ENCODE data around the gene COL4A2.
"Not testable (repeated sequence)": the region's sequence is repeated elsewhere in the genome, so short reads cannot be mapped to it uniquely, and the experiment has no call there.

Gene COL4A2

GRCh38 chr13:110395616-110396015, 88.5 kb downstream of the COL4A2 start:
- H3K9ac ChIP-seq (ENCODE audit: low read length) = peak overlapping the region; percentile 2
- H3K36me3 ChIP-seq (ENCODE audit: insufficient read depth, low read length); H3K9me3 ChIP-seq (ENCODE audit: low read length); H3K4me3 ChIP-seq (ENCODE audit: low read depth in 1 of 2, low read length in 2 of 2); H3K27me3 ChIP-seq (ENCODE audit: control insufficient read depth in 1 of 2, insufficient read depth in 2 of 2, low read length in 2 of 2): not testable (repeated sequence)
- H3K4me1 ChIP-seq (ENCODE audit: insufficient read depth, low read length) = peaks cover 75% of the 10 kb centered on the region
- H3K27ac ChIP-seq (ENCODE audit: low read depth, low read length) = peak overlapping the region; percentile 71

- H3K9ac ChIP-seq (ENCODE audit: low read length) = peak overlapping the region; percentile 2
- H3K27ac ChIP-seq (ENCODE audit: low read depth, low read length) = peak overlapping the region; percentile 71
- no peaks in the 10 kb centered on the region for H3K27me3 ChIP-seq (ENCODE audit: control insufficient read depth in 1 of 2, insufficient read depth in 2 of 2, low read length in 2 of 2)
- H3K36me3 ChIP-seq (ENCODE audit: insufficient read depth, low read length) = no peaks in the 10 kb centered on the region
- peaks cover 82% of the 10 kb centered on the region for H3K4me1 ChIP-seq (ENCODE audit: insufficient read depth, low read length)
- no peak overlapping the region for H3K4me3 ChIP-seq (ENCODE audit: low read depth in 1 of 2, low read length in 2 of 2)
- H3K9me3 ChIP-seq (ENCODE audit: low read length) = no peaks in the 10 kb centered on the region
These were observed 89.4 kb downstream of the COL4A2 start for GRCh38 chr13:110396476-110396875.

GRCh38 chr13:110396913-110397381, 89.9 kb downstream of the COL4A2 start:
- peak overlapping the region; percentile 51 for H3K9ac ChIP-seq (ENCODE audit: low read length)
- peak overlapping the region in 1 of 2 donors; percentile 44 for H3K4me3 ChIP-seq (ENCODE audit: low read depth in 1 of 2, low read length in 2 of 2)
- peaks cover 77% of the 10 kb centered on the region for H3K4me1 ChIP-seq (ENCODE audit: insufficient read depth, low read length)
- H3K27ac ChIP-seq (ENCODE audit: low read depth, low read length) = peak overlapping the region; percentile 89
- no peaks in the 10 kb centered on the region for H3K9me3 ChIP-seq (ENCODE audit: low read length)
- H3K27me3 ChIP-seq (ENCODE audit: control insufficient read depth in 1 of 2, insufficient read depth in 2 of 2, low read length in 2 of 2) = no peaks in the 10 kb centered on the region
- H3K36me3 ChIP-seq (ENCODE audit: insufficient read depth, low read length) = peaks cover under 1% of the 10 kb centered on the region

GRCh38 chr13:110397436-110398115, 90.5 kb downstream of the COL4A2 start:
- H3K27me3 ChIP-seq (ENCODE audit: control insufficient read depth in 1 of 2, insufficient read depth in 2 of 2, low read length in 2 of 2) = no peaks in the 10 kb centered on the region
- peaks cover 4% of the 10 kb centered on the region for H3K36me3 ChIP-seq (ENCODE audit: insufficient read depth, low read length)
- peak overlapping the region in 1 of 2 donors; percentile 44 for H3K4me3 ChIP-seq (ENCODE audit: low read depth in 1 of 2, low read length in 2 of 2)
- H3K9me3 ChIP-seq (ENCODE audit: low read length) = no peaks in the 10 kb centered on the region
- peak overlapping the region; percentile 89 for H3K27ac ChIP-seq (ENCODE audit: low read depth, low read length)
- H3K4me1 ChIP-seq (ENCODE audit: insufficient read depth, low read length) = peaks cover 73% of the 10 kb centered on the region
- H3K9ac ChIP-seq (ENCODE audit: low read length) = peak overlapping the region; percentile 51

- Histone ChIP-seq H3K4me3 (ENCODE audit: low read depth in 1 of 2, low read length in 2 of 2) (no peak overlapping the region), H3K9me3 (ENCODE audit: low read length) (no peaks in the 10 kb centered on the region), H3K27me3 (ENCODE audit: control insufficient read depth in 1 of 2, insufficient read depth in 2 of 2, low read length in 2 of 2) (no peaks in the 10 kb centered on the region), H3K27ac (ENCODE audit: low read depth, low read length) (peak overlapping the region; percentile 89), H3K36me3 (ENCODE audit: insufficient read depth, low read length) (peaks cover 10% of the 10 kb centered on the region), H3K4me1 (ENCODE audit: insufficient read depth, low read length) (peaks cover 80% of the 10 kb centered on the region), H3K9ac (ENCODE audit: low read length) (no peak overlapping the region)
These were observed 91.8 kb downstream of the COL4A2 start for GRCh38 chr13:110398564-110399507.

GRCh38 chr13:110399801-110400200, 92.7 kb downstream of the COL4A2 start:
- Histone ChIP-seq H3K27ac (ENCODE audit: low read depth, low read length) (peak overlapping the region; percentile 48), H3K4me1 (ENCODE audit: insufficient read depth, low read length) (peaks cover 78% of the 10 kb centered on the region), H3K4me3 (ENCODE audit: low read depth in 1 of 2, low read length in 2 of 2) (no peak overlapping the region), H3K9ac (ENCODE audit: low read length) (no peak overlapping the region), H3K9me3 (ENCODE audit: low read length) (no peaks in the 10 kb centered on the region), H3K36me3 (ENCODE audit: insufficient read depth, low read length) (peaks cover 10% of the 10 kb centered on the region), H3K27me3 (ENCODE audit: control insufficient read depth in 1 of 2, insufficient read depth in 2 of 2, low read length in 2 of 2) (no peaks in the 10 kb centered on the region)

GRCh38 chr13:110400786-110401533, 93.9 kb downstream of the COL4A2 start:
- Histone ChIP-seq H3K27me3 (ENCODE audit: control insufficient read depth in 1 of 2, insufficient read depth in 2 of 2, low read length in 2 of 2) (no peaks in the 10 kb centered on the region), H3K27ac (ENCODE audit: low read depth, low read length) (peak overlapping the region; percentile 55), H3K9me3 (ENCODE audit: low read length) (no peaks in the 10 kb centered on the region), H3K4me1 (ENCODE audit: insufficient read depth, low read length) (peaks cover 73% of the 10 kb centered on the region), H3K9ac (ENCODE audit: low read length) (no peak overlapping the region), H3K36me3 (ENCODE audit: insufficient read depth, low read length) (peaks cover 10% of the 10 kb centered on the region), H3K4me3 (ENCODE audit: low read depth in 1 of 2, low read length in 2 of 2) (no peak overlapping the region)

GRCh38 chr13:110402299-110403069, 95.4 kb downstream of the COL4A2 start:
- H3K27ac ChIP-seq (ENCODE audit: low read depth, low read length) = peak overlapping the region; percentile 28
- peaks cover 10% of the 10 kb centered on the region for H3K36me3 ChIP-seq (ENCODE audit: insufficient read depth, low read length)
- peaks cover 77% of the 10 kb centered on the region for H3K4me1 ChIP-seq (ENCODE audit: insufficient read depth, low read length)
- no peaks in the 10 kb centered on the region for H3K27me3 ChIP-seq (ENCODE audit: control insufficient read depth in 1 of 2, insufficient read depth in 2 of 2, low read length in 2 of 2)
- H3K4me3 ChIP-seq (ENCODE audit: low read depth in 1 of 2, low read length in 2 of 2) = no peak overlapping the region
- H3K9ac ChIP-seq (ENCODE audit: low read length) = no peak overlapping the region
- no peaks in the 10 kb centered on the region for H3K9me3 ChIP-seq (ENCODE audit: low read length)

GRCh38 chr13:110403315-110403714, 96.2 kb downstream of the COL4A2 start:
- Histone ChIP-seq H3K9ac (ENCODE audit: low read length) (no peak overlapping the region), H3K27me3 (ENCODE audit: control insufficient read depth in 1 of 2, insufficient read depth in 2 of 2, low read length in 2 of 2) (no peaks in the 10 kb centered on the region), H3K9me3 (ENCODE audit: low read length) (no peaks in the 10 kb centered on the region), H3K27ac (ENCODE audit: low read depth, low read length) (no peak overlapping the region), H3K36me3 (ENCODE audit: insufficient read depth, low read length) (peaks cover 10% of the 10 kb centered on the region), H3K4me3 (ENCODE audit: low read depth in 1 of 2, low read length in 2 of 2) (no peak overlapping the region), H3K4me1 (ENCODE audit: insufficient read depth, low read length) (peaks cover 75% of the 10 kb centered on the region)

GRCh38 chr13:110403721-110404120, 96.6 kb downstream of the COL4A2 start:
- Histone ChIP-seq H3K27me3 (ENCODE audit: control insufficient read depth in 1 of 2, insufficient read depth in 2 of 2, low read length in 2 of 2) (no peaks in the 10 kb centered on the region), H3K36me3 (ENCODE audit: insufficient read depth, low read length) (peaks cover 10% of the 10 kb centered on the region), H3K9me3 (ENCODE audit: low read length) (no peaks in the 10 kb centered on the region), H3K4me1 (ENCODE audit: insufficient read depth, low read length) (peaks cover 71% of the 10 kb centered on the region), H3K4me3 (ENCODE audit: low read depth in 1 of 2, low read length in 2 of 2) (no peak overlapping the region), H3K9ac (ENCODE audit: low read length) (no peak overlapping the region), H3K27ac (ENCODE audit: low read depth, low read length) (no peak overlapping the region)
